BJ (cell line): ENCODE data around the gene ZSCAN29. TPM values are rescaled to one million over a fixed set of nuclear protein-coding genes. Genes with fewer than 3 reads are reported as not detected.

Experiments
- CTCF ChIA-PET: fragments of 350-600 bp; formaldehyde crosslinking; extraction: SDS; loops from one replicate; lab custom pipeline; 2021; ENCODE audit warnings: antibody characterized with exemption, inconsistent platforms; lab: Yijun Ruan, JAX
- POLR2A ChIA-PET: fragments of 300-600 bp; sonication (Branson Sonifier 250); formaldehyde crosslinking; extraction: SDS; loops from one replicate; lab custom pipeline; 2021; ENCODE audit warnings: antibody characterized with exemption; lab: Charles Lee
- DNase-seq: peaks from one replicate; pipeline ENCODE4 v3.0.0-alpha.2; 2011; ENCODE audit warnings: low read depth
- H3K27me3 ChIP-seq: 2 replicates; pipeline ENCODE4 v1.6.0; 2011; ENCODE audit warnings: low read length; ENCODE audit not compliant: control insufficient read depth, insufficient read depth
- H3K36me3 ChIP-seq: 2 replicates; pipeline ENCODE4 v1.5.1; 2011; ENCODE audit warnings: low read length; ENCODE audit not compliant: control insufficient read depth, insufficient read depth
- H3K4me3 ChIP-seq: 2 replicates; pipeline ENCODE4 v1.5.1; 2011; ENCODE audit warnings: low read depth, mild to moderate bottlenecking, control low read depth, low read length
- CTCF ChIP-seq: IDR thresholded peaks from 2 replicates; pipeline ENCODE4 v1.5.1; 2011; ENCODE audit warnings: low read depth, mild to moderate bottlenecking, control low read depth, inconsistent platforms, low read length, moderate library complexity; ENCODE audit not compliant: insufficient read depth
- polyA plus RNA-seq: library from polyadenylated mRNA; depleted of rRNA; stranded (reverse); fragments of >200 nt; gene quantifications from 2 replicates; pipeline ENCODE4 v1.2.3, GENCODE V29; 2011

ZSCAN29 gene
- polyA plus RNA-seq, 1 experiment, result 6.4 TPM

GRCh38 chr15:43317566-43318184 is 53.2 kb downstream of the ZSCAN29 start:
- Histone ChIP-seq H3K4me3 (no peak overlapping the region), H3K36me3 (no peaks in the 10 kb centered on the region), H3K27me3 (peaks cover 5% of the 10 kb centered on the region; the same call in 1 of the 2 replicates)
- POLR2A ChIA-PET, result interaction anchor here (0.7 kb wide), 1 partner anchor 74 kb away, joined by 12 read pairs; no protein-coding TSS in a partner anchor
- CTCF ChIA-PET, result no interaction called here
- no peak for DNase-seq
- no peak for TF ChIP-seq CTCF

GRCh38 chr15:43316971-43317346 is 53.9 kb downstream of the ZSCAN29 start:
- Histone ChIP-seq H3K27me3 (peaks cover 5% of the 10 kb centered on the region; the same call in 1 of the 2 replicates), H3K36me3 (no peaks in the 10 kb centered on the region), H3K4me3 (no peak overlapping the region)
- CTCF ChIA-PET, result no interaction called here
- no peak for DNase-seq
- POLR2A ChIA-PET, result no interaction called here
- no peak for TF ChIP-seq CTCF

- H3K36me3 ChIP-seq, result no peaks in the 10 kb centered on the region
- POLR2A ChIA-PET, result no interaction called here
- no peak for TF ChIP-seq CTCF
- H3K4me3 ChIP-seq, result no peak overlapping the region
- peaks cover 5% of the 10 kb centered on the region; the same call in 1 of the 2 replicates for H3K27me3 ChIP-seq
- DNase-seq, result no peak
- CTCF ChIA-PET, result no interaction called here
Observed at GRCh38 chr15:43316016-43316970, 54.5 kb downstream of the ZSCAN29 start.

GRCh38 chr15:43314171-43314570 is 56.7 kb downstream of the ZSCAN29 start:
- no peak for TF ChIP-seq CTCF
- POLR2A ChIA-PET, result no interaction called here
- DNase-seq, result no peak
- Histone ChIP-seq H3K27me3 (peaks cover 4% of the 10 kb centered on the region), H3K4me3 (no peak overlapping the region), H3K36me3 (no peaks in the 10 kb centered on the region)
- CTCF ChIA-PET, result interaction anchor here (0.5 kb wide), 1 partner anchor 53 kb away, joined by 3 read pairs; no protein-coding TSS in a partner anchor

GRCh38 chr15:43312378-43312777 is 58.5 kb downstream of the ZSCAN29 start:
- no peak overlapping the region for H3K4me3 ChIP-seq
- peaks cover 9% of the 10 kb centered on the region for H3K27me3 ChIP-seq
- POLR2A ChIA-PET, result no interaction called here
- TF ChIP-seq CTCF, result no peak
- CTCF ChIA-PET, result no interaction called here
- DNase-seq, result no peak
- H3K36me3 ChIP-seq, result no peaks in the 10 kb centered on the region
